GM21526 (cell line): ENCODE results near the gene TSGA10IP.

ENCODE experiments used
- ATAC-seq: cut with Tn5 transposase; IDR thresholded peaks from one replicate; pipeline ENCODE4 v1.9.1; 2021; ENCODE audit warnings: moderate library complexity; ENCODE audit not compliant: unreplicated experiment, low FRiP score

The TSGA10IP gene

DNA sequence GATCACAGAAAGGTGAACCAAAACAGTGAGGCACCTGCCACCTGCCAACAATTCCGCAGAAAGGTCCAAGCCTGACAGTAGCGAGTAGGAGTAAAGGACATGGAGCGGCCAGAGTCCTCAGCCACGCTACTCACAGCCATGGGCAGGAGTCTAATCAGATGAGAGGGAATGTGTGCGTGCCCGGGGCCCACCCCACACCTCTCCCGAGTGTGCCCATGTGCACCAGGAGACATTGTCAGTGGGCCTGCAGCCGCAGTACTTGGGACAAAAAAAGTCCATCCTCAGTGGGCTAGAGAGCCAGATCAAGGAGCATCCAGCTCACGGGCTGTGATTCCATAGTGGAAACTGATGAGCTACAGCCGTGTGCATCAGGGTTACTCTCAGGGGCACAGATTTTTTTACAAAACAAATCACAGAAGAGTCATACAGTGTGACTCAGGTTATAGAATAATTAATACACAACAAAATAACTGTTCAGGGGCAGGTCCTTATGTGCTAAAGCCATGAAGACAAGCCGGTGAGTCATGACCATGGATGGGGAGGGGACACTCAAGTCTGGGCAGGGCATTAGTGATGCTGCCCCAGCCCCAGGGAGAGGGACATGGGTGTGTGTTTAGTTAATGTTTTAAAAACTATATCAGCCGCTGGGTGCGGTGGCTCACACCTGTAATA, 28.3 kb downstream of the TSGA10IP start:
- no peak for ATAC-seq

DNA sequence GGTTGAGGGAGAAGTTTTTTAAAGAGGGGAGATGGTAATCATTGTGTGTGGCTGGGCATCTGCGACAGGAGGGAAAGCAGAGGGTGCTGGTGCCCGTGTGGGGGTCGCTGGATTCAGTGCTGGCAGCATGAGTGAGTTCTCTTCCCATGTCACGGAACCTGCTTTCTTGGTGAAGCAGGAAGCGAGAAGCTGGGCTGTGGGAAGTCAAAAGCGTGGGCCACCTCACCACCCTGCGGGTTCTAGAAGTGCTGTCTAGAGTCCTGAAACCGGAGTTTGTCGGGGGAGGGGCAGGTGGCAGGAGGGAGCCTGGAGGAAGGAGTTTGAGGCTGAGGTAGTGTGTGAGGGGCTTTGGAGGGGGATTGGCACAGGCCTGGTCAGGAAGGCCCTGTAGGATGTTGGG, 30.5 kb downstream of the TSGA10IP start:
- ATAC-seq, result no peak

DNA sequence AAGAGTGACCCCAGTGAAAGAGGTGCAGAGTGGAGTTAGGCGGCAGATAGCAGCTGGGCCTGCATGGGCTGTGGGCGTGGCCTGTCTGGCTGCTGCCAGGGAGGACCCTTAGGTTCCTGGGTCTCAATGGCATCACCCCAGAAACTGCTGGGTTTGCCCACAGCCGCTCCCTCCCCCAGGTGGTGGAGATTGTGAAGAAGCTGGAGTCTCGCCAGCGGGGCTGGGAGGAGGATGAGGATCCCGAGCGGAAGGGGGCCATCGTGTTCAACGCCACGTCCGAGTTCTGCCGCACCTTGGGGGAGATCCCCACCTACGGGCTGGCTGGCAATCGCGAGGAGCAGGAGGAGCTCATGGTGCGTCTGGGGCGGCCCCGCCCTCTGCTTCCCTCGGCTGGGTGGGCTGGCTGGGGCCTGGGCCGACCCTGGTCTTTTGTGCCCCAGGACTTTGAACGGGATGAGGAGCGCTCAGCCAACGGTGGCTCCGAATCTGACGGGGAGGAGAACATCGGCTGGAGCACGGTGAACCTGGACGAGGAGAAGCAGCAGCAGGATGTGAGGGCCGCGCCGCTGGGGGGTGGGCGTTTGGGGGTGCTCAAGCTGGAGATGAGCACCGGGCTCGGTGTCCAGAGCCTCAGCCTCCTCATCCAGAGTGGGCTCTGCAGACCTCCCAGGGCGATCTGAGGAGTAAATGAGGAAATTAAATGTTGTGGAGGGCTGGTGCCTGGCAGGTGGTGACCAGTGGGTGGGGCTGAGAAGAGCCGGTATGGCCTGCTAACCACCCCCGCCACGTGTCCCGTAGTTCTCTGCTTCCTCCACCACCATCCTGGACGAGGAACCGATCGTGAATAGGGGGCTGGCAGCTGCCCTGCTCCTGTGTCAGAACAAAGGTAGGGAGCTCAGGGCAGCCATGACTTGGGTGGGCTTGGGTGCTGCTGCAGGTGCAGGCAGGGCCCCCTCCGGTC, 31.2 kb downstream of the TSGA10IP start:
- no peak for ATAC-seq

- no peak for ATAC-seq
These were observed 32.5 kb downstream of the TSGA10IP start for GRCh38 chr11:65977621-65978390.

- ATAC-seq, result no peak
These were observed 33.3 kb downstream of the TSGA10IP start for GRCh38 chr11:65978391-65979238.

DNA sequence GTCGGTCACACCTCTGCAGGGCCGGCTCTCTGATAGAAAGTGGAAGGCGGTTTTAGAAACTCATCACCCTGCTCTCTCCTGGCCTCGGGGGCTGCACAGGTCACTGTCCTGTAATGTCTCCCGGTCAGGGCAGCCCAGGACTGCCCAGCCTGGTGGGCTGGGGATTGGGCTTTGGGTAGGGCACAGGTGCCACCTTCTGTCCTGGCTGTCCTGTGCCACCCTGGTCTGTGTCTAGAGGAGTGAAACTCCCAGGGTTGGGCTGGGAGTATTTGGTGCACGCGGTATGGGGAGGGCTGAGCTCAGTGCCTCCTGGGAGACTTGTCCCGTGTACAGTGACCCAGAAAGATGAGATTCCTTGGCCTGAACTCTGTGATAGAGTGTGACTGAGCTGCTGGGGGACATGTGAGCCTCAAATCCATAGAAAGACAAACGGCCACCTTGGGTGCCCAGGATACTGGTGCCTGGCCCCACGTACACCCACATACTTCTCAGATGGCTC, 34.0 kb downstream of the TSGA10IP start:
- no peak for ATAC-seq

DNA sequence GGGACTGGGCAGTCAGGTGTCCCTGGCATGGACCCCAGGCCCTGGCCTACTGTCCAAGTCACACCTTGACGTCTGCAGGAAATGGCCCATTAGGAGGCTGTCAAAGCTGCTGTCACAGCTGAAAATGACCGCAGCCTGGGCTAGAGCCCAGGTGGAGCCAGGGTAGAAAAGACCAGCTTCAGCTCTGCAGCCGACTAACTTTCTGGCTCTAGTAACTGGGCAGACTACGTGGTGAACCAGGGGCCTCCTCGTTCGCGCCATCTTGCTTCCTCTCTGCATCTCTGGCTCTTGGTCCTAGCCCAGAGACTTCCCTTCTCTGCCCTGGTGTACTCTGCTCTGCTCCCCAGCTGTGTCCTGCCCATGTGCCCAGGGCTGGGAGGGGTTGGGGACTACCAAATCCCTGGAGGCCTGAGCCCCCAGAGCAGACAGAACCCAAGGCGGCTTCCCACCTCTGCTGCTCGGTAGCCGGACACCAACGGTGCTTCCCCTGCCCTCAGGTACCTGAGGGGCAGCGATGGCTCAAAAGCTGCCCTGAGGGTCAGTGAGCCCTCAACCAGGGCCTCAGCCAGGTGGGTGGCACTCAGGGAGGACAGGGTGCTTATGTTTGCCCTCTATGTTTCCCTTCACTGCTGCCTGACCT, 35.9 kb downstream of the TSGA10IP start:
- ATAC-seq, result no peak

DNA sequence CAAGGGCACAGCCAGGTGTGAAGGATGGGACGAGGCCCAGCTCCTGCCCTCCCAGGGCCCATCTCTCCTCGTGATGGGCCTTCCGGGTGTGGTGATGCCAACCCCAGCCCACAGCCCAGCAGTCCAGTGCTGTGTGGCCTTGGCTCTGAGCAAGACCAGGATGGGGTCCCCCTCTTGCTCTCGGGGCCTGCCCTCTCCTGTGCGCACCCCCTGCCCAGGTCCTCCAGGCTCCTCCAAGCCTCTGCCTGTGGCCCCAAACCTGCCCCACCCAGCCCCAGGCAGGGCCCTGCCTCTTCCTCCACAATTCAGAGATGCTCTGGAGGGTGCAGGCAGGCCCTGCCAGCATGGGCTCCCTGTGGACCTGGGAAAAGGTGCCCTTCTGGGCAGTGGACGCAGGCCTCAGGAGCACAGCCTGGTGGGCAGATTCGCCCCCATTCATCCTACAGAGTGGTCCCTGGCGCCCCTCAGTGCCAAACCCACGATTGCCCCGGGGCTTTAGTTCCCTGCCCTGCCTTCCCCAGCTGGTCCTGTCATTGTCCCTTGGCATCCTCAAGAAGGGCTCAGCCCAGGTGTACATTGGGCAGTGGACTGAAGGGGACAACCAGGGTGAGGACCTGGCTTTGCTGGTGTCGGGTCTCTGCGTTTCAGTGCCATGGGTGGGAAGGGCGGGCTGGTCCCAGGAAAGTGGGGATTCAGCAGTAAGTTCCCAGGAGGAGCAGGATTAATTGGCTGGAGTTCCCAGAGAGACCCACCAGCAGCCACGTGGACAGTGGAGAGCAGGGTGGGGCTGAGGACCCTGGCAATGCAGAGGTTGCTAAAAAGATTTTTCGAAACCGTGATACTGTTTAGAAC, 36.9 kb downstream of the TSGA10IP start:
- ATAC-seq, result no peak

DNA sequence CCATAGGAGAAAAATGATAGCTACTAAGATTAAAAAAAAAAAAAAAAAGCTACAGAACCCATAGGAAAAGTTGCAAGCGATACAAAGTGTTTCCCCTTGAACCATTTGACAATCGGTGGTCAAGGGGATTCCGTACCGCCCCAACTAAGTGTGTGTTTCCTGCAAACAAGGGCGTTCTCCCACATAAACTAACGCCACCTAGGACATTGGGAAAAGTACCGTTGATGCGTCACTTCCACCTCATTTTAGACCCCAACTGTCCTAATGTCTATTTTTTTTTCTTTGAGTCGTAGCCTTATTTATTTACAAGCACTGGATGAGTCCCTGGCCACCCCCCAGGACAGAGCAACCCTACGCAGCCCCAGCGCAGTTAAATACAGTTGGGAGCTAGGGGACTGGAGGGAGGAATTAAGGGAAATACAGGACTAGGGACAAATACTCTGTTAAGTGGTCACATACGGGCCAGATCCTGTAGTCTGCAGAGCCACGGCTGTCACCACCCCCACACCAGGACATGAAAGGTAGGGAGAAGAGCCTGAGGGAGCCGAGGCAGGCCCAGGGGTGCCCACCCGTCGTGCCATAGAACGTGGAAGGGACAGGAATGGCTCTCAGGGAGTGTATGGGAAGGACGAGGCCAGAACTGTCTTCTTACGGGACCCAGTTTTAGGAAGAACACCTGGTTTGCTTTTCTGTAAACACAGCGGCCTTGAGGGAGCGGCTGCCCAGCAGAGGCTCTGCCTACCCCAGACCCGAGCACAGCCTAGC, 37.7 kb downstream of the TSGA10IP start:
- ATAC-seq, result no peak

GRCh38 chr11:65983589-65983987, 38.3 kb downstream of the TSGA10IP start:
- no peak for ATAC-seq

GRCh38 chr11:65987336-65987735, 42.1 kb downstream of the TSGA10IP start:
- no peak for ATAC-seq

DNA sequence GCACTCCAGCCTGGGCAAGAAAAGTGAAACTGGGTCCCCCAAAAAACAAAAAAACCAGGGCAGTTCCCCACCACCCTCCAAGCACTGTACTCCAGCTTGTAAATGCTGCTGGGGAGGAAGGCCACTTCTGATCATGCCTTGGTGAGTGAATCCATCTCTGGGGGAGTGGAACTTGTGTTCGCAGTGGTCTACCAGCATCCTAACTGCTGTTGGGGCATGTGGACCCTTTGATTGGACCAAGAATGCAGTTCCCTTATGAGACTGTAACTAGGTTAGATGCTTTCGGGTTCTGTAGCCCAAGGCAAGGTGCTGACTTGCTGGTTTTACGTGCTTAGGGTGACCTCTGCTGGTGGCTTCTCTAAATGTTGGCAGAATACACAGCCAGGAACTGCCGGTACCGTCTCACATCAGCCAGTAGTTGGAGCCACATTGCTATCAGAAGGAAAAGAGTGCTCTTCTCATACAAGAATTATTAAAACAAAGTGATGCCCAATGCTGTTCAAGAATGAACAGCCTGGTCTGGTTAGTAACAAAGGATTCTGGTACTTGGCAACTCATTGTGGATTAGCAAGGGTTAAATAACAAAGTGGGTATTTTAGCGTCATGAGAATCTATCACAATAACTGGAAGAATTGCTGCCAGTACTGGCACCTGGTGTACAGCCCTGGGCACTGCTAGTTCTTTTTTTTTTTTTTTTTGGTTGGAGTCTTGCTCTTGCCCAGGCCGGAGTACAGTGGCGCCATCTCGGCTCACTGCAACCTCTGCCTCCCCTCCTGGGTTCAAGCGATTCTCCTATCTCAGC, 43.7 kb downstream of the TSGA10IP start:
- ATAC-seq, result peak; percentile 78

GRCh38 chr11:65992056-65992455, 46.8 kb downstream of the TSGA10IP start:
- ATAC-seq, result no peak

GRCh38 chr11:65997286-65997685, 52.0 kb downstream of the TSGA10IP start:
- no peak for ATAC-seq

DNA sequence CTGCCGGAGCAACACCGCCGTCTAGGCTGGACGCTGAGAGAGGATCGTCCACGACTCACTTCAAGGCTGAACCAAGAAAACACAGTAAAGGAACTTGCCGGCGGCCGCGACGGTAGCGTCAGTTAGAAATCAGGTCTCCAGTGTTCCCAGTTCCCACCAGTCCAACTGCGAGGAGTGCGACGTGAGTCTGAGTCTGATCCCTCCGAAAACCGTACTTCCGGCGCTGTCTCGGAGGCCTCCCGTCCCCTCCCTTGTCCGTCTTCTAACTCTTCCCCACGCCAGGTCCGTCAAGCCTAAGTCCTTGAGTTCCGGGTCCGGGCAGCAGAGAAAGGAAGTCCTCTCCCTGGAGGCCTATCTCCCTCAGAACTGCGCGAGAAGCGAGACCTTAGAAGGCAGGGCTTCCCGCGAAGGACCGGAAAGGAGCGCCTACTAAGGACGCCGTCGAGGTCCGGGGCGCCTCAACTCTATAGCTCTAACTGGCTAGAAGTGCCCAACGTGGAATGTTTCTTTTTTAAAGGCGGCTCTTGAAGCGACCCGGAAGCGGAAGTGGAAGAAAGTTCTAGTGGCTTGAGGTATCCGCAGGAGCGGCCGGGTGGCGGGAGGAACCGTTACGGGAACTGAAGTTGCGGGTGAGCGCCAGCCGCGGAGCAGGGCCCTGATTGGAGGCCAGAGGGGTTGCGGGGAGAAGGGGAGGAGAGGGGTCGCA, 56.8 kb downstream of the TSGA10IP start, which contains the start of the genes BANF1 and EIF1AD:
Gene BANF1, plus strand, starts transcription at position 562 of the 706 bp plus-strand sequence. CDS start 748 bp downstream, outside the sequence.
Gene EIF1AD, minus strand, starts transcription at position 216 of the 706 bp plus-strand sequence. CDS start 1,768 bp downstream, outside the sequence.
- ATAC-seq, result peak; percentile 63

- ATAC-seq, result peak; percentile 48
These were observed 57.5 kb downstream of the TSGA10IP start for GRCh38 chr11:66002648-66003225.
